Fibroblast of the aortic adventitia (primary cell): ENCODE measurements around the gene LRBA. TPM values are rescaled to one million over a fixed set of nuclear protein-coding genes. Genes with fewer than 3 reads are reported as not detected.
"Not testable (repeated sequence)": the region's sequence is repeated elsewhere in the genome, so short reads cannot be mapped to it uniquely, and the experiment has no call there.

Experiments used
- DNase-seq: peaks from one replicate; pipeline ENCODE4 v3.0.0-alpha.2; 2010; ENCODE audit warnings: low read depth
- H3K4me3 ChIP-seq: 2 replicates; pipeline ENCODE4 v1.5.1; 2011; ENCODE audit warnings: low read depth, mild to moderate bottlenecking, control low read depth, low read length, moderate library complexity
- CTCF ChIP-seq: IDR thresholded peaks from 2 replicates; pipeline ENCODE4 v1.5.1; 2011; ENCODE audit warnings: mild to moderate bottlenecking, low read length, control low read depth, inconsistent platforms; ENCODE audit not compliant: insufficient read depth
- total RNA-seq: library from RNA; depleted of rRNA; stranded (reverse); fragments of >200 nt; gene quantifications from 2 replicates; pipeline ENCODE4 v1.2.3, GENCODE V29; 2012; ENCODE audit warnings: low replicate concordance

The LRBA gene
- total RNA-seq, 1 donor, result 45.8 TPM

GRCh38 chr4:150540959-150541360, 474.1 kb downstream of the LRBA start:
- no peak for TF ChIP-seq CTCF
- peak; percentile 1 for DNase-seq

GRCh38 chr4:150540536-150540935, 474.5 kb downstream of the LRBA start:
- TF ChIP-seq CTCF, result no peak
- H3K4me3 ChIP-seq, result no peak overlapping the region
- no peak for DNase-seq

More at GRCh38 chr4:150540959-150541360, 474.1 kb downstream of the LRBA start:
- no peak overlapping the region for H3K4me3 ChIP-seq

- H3K4me3 ChIP-seq, DNase-seq: not testable (repeated sequence)
Measured at GRCh38 chr4:150537911-150538310, 477.2 kb downstream of the LRBA start.

- no peak for DNase-seq
- no peak overlapping the region for H3K4me3 ChIP-seq
- TF ChIP-seq CTCF, result no peak
Measured at GRCh38 chr4:150534818-150535217, 480.3 kb downstream of the LRBA start.

GRCh38 chr4:150533673-150534072, 481.4 kb downstream of the LRBA start:
- TF ChIP-seq CTCF, result no peak
- DNase-seq, result no peak
- H3K4me3 ChIP-seq, result no peak overlapping the region

- no peak overlapping the region for H3K4me3 ChIP-seq
- TF ChIP-seq CTCF, result no peak
- DNase-seq, result no peak
Measured at GRCh38 chr4:150525321-150525868, 489.7 kb downstream of the LRBA start.

GRCh38 chr4:150518559-150518958, 496.5 kb downstream of the LRBA start:
- peak; percentile 40 for DNase-seq
- no peak overlapping the region for H3K4me3 ChIP-seq
- no peak for TF ChIP-seq CTCF
